Body of pancreas (tissue), 4 donors: ENCODE data around the gene DBF4.

Experiments used
- POLR2A ChIP-seq, 3 donors: fragments of 450-650 bp; IDR thresholded peaks; one replicate each; pipeline ENCODE4 v1.6.1; 2016; ENCODE audit warnings: antibody characterized with exemption in 3 of 3, mild to moderate bottlenecking in 2 of 3
- TF ChIP-seq, protein P1 (sequence below), 7 experiments: fragments of 450-650 bp in 4 of 7; fragments of 200-600 bp in 3 of 7; sonication (generic) in 3 of 7; IDR thresholded peaks; one replicate each; pipeline ENCODE4 v1.5.1; 2016 to 2019; ENCODE audit warnings: antibody characterized with exemption in 7 of 7

DNA sequence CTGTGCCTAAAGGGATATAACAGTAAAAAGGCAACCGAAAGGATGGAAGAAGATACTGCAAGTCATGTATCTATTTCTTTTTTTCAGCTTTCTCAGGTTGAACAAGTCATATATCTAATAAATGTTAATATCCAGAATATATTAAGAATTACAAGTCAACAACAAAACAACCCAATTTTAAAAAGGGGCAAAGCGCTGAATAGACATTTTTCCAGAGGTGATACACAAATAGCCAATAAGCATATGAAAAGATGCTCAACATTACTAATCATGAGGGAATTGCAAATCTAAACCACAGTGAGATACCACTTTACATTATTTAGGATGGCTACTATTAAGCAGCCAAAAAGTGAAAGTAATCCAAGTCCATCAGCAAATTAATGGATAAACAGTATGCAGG, 23.0 kb downstream of the DBF4 start:
- TF ChIP-seq, protein P1, sequence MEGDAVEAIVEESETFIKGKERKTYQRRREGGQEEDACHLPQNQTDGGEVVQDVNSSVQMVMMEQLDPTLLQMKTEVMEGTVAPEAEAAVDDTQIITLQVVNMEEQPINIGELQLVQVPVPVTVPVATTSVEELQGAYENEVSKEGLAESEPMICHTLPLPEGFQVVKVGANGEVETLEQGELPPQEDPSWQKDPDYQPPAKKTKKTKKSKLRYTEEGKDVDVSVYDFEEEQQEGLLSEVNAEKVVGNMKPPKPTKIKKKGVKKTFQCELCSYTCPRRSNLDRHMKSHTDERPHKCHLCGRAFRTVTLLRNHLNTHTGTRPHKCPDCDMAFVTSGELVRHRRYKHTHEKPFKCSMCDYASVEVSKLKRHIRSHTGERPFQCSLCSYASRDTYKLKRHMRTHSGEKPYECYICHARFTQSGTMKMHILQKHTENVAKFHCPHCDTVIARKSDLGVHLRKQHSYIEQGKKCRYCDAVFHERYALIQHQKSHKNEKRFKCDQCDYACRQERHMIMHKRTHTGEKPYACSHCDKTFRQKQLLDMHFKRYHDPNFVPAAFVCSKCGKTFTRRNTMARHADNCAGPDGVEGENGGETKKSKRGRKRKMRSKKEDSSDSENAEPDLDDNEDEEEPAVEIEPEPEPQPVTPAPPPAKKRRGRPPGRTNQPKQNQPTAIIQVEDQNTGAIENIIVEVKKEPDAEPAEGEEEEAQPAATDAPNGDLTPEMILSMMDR (IDR thresholded peaks at IDR 0.05) = no peak
- TF ChIP-seq POLR2A (IDR thresholded peaks at IDR 0.05) = no peak
